Measurements from ENCODE around the gene HTR2B.

HTR2B gene

GRCh38 chr2:231167745-231168459, 43.1 kb upstream of the HTR2B start:
- no peak for FAIRE-seq
- no peak for DNase-seq (ENCODE audit: insufficient read length, low spot score)
- no peak for TF ChIP-seq CTCF (IDR thresholded peaks at IDR 0.05; ENCODE audit: insufficient read depth, missing control alignments)

GRCh38 chr2:231163414-231164095, 38.7 kb upstream of the HTR2B start:
- TF ChIP-seq CTCF (IDR thresholded peaks at IDR 0.05; ENCODE audit: insufficient read depth, missing control alignments): no peak
- FAIRE-seq: no peak
- DNase-seq (ENCODE audit: insufficient read length, low spot score): no peak

DNA sequence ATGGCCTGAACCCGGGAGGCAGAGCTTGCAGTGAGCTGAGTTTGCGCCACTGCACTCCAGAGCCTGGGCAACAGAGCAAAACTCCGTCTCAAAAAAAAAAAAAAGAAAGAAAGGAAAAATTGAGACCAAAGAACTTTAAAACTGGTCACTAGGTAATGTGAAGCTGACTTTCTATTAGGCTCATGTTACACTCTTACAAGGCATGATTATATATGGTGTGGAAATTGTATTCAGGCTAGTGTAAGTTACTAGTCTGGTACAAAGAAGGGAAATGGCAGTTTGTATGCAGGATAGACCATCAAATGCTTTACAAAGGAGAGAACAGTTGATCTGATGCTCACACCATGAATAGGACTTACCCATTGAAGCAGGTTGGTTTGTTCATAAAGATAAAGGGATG, 38.2 kb upstream of the HTR2B start:
- DNase-seq (ENCODE audit: insufficient read length, low spot score): no peak
- FAIRE-seq: no peak
- no peak for TF ChIP-seq CTCF (IDR thresholded peaks at IDR 0.05; ENCODE audit: insufficient read depth, missing control alignments)

DNA sequence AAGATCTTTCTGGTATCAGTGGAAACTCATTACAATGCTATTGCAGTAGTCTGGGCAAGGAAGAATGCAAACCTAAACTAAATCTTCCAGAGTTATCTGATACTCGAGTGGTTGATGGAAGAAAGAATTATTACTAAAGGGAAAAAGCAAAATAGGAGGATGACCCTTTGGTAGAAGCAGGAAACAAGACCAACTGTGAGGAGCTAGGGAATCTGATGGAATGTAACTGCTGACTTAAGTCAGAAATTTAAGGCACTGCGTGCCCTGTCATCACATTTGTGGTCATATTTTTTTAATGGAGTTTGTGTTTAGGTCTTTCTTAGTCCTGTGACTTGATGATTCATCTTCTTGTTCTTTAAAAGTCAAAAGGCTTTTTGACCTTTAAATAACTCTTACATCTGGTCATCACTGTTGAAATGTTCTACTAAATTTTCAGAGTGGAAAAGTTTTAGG, 37.1 kb upstream of the HTR2B start:
- no peak for TF ChIP-seq CTCF (IDR thresholded peaks at IDR 0.05; ENCODE audit: insufficient read depth, missing control alignments)
- no peak for FAIRE-seq
- no peak for DNase-seq (ENCODE audit: insufficient read length, low spot score)

- DNase-seq (ENCODE audit: insufficient read length, low spot score) (no peak), FAIRE-seq (no peak)
- no peak for TF ChIP-seq CTCF (IDR thresholded peaks at IDR 0.05; ENCODE audit: insufficient read depth, missing control alignments)
Observed at GRCh38 chr2:231161252-231161839, 36.5 kb upstream of the HTR2B start.

DNA sequence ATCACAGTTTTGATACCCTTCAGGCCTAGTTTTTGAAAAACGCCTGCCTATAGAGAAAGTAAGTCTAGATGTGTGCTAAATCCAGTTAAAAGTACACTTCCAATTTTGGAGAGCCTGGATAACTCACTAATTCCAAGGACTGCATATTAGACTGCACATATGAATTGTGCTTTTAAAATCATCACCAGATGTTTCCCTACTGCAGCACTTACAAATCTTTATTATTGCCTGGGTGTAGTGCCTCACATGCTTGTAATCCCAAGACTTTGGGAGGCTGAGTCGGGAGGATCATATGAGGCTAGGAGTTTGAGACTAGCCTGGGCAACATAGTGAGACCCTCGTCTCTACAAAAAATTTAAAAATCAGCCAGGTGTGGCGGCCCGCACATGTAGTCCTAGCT, 35.9 kb upstream of the HTR2B start:
- FAIRE-seq: no peak
- DNase-seq (ENCODE audit: insufficient read length, low spot score): no peak
- no peak for TF ChIP-seq CTCF (IDR thresholded peaks at IDR 0.05; ENCODE audit: insufficient read depth, missing control alignments)

DNA sequence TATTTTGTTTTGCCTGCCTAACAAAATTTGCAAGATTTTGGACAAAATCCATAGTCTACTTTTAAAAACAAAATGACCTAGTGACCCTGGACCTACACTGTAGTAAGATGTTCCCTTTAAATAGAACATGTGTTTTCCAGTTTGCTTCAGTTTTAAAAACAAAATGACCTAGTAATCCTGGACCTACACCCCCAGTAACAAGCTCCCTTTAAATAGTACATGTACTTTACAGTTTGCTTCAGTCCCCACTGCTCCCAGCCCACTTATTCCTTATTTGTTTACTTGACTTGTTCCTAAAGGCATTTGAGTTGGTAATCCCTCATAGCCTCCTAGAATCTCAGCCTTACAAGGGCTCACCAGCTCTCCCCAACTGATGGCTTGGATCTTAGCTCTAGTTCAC, 34.5 kb upstream of the HTR2B start:
- FAIRE-seq (no peak), DNase-seq (ENCODE audit: insufficient read length, low spot score) (no peak)
- no peak for TF ChIP-seq CTCF (IDR thresholded peaks at IDR 0.05; ENCODE audit: insufficient read depth, missing control alignments)
